Mesenchymal stem cell (in vitro differentiated cells and primary cell): ENCODE results near the gene NFIX.

Experiments used
- DNase-seq: peaks from one replicate; pipeline ENCODE4 v3.0.0-alpha.2; 2013
- H2AFZ ChIP-seq: one replicate; pipeline ENCODE4 v1.6.1; 2013; ENCODE audit warnings: low read depth, mild to moderate bottlenecking, control low read depth, inconsistent platforms, low read length, moderate library complexity
- H2AK5ac ChIP-seq: 2 replicates; pipeline ENCODE4 v1.6.1; 2013; ENCODE audit warnings: low read length, moderate library complexity, mild to moderate bottlenecking, inconsistent platforms; ENCODE audit not compliant: severe bottlenecking
- H2BK120ac ChIP-seq: one replicate; pipeline ENCODE4 v1.6.1; 2013; ENCODE audit warnings: low read depth, mild to moderate bottlenecking, inconsistent platforms, low read length, moderate library complexity
- H2BK12ac ChIP-seq, 2 experiments: one replicate each; pipeline ENCODE4 v1.6.1; 2013; ENCODE audit warnings: inconsistent platforms in 2 of 2, low read length in 2 of 2, mild to moderate bottlenecking in 2 of 2, moderate library complexity in 2 of 2, control low read depth in 1 of 2
- H2BK15ac ChIP-seq: one replicate; pipeline ENCODE4 v1.6.1; 2013; ENCODE audit warnings: mild to moderate bottlenecking, low read depth, inconsistent platforms; ENCODE audit not compliant: poor library complexity, severe bottlenecking
- H2BK5ac ChIP-seq: 2 replicates; pipeline ENCODE4 v1.6.1; 2013; ENCODE audit warnings: low read depth, mild to moderate bottlenecking, low read length, control low read depth, inconsistent platforms; ENCODE audit not compliant: poor library complexity, severe bottlenecking
- H3K14ac ChIP-seq, 2 experiments: one replicate each; pipeline ENCODE4 v1.6.1; 2013; ENCODE audit warnings: inconsistent platforms in 2 of 2, low read length in 2 of 2, control low read depth in 1 of 2, mild to moderate bottlenecking in 1 of 2, moderate library complexity in 1 of 2
- H3K18ac ChIP-seq, 2 experiments: one replicate each; pipeline ENCODE4 v1.6.1; 2013; ENCODE audit warnings: inconsistent platforms in 2 of 2, low read length in 2 of 2, control low read depth in 1 of 2, low read depth in 1 of 2, mild to moderate bottlenecking in 1 of 2
- H3K23ac ChIP-seq, 2 experiments: one replicate each; pipeline ENCODE4 v1.6.1; 2013; ENCODE audit warnings: inconsistent platforms in 2 of 2, low read length in 2 of 2, mild to moderate bottlenecking in 2 of 2, moderate library complexity in 2 of 2, control low read depth in 1 of 2
- H3K27ac ChIP-seq: 2 replicates; pipeline ENCODE4 v1.5.1; 2013; ENCODE audit warnings: mild to moderate bottlenecking, moderate library complexity, low read length, control low read depth, inconsistent platforms; ENCODE audit not compliant: poor library complexity, severe bottlenecking
- H3K27me3 ChIP-seq, 2 experiments: 2 replicates each; pipeline versions ENCODE4 v1.6.1 to v1.7.0; 2013; ENCODE audit warnings: low read length in 2 of 2, mild to moderate bottlenecking in 2 of 2, moderate library complexity in 2 of 2, control low read depth in 1 of 2, inconsistent platforms in 1 of 2; ENCODE audit not compliant: control insufficient read depth in 1 of 2, insufficient read depth in 1 of 2
- H3K36me3 ChIP-seq, 2 experiments: 2 replicates each; pipeline versions ENCODE4 v1.6.1 to v1.7.0; 2013; ENCODE audit warnings: low read length in 2 of 2, control low read depth in 1 of 2, inconsistent platforms in 1 of 2, low read depth in 1 of 2, mild to moderate bottlenecking in 1 of 2; ENCODE audit not compliant: insufficient read depth in 2 of 2, control insufficient read depth in 1 of 2
- H3K4ac ChIP-seq, 2 experiments: one replicate each; pipeline ENCODE4 v1.6.1; 2013; ENCODE audit warnings: inconsistent platforms in 2 of 2, low read length in 2 of 2, mild to moderate bottlenecking in 2 of 2, moderate library complexity in 2 of 2, control low read depth in 1 of 2, low read depth in 1 of 2
- H3K4me1 ChIP-seq: 2 replicates; pipeline ENCODE4 v1.6.1; 2013; ENCODE audit warnings: low read depth, low read length, control low read depth; ENCODE audit not compliant: control insufficient read depth, insufficient read depth
- H3K4me2 ChIP-seq: 2 replicates; pipeline ENCODE4 v1.6.1; 2013; ENCODE audit warnings: low read length, mild to moderate bottlenecking, inconsistent platforms; ENCODE audit not compliant: poor library complexity, severe bottlenecking
- H3K4me3 ChIP-seq, 2 experiments: 2 replicates each; pipeline versions ENCODE4 v1.5.1 to v1.7.0; 2013; ENCODE audit warnings: low read length in 2 of 2, mild to moderate bottlenecking in 2 of 2, control low read depth in 1 of 2, low read depth in 1 of 2; ENCODE audit not compliant: insufficient read depth in 1 of 2
- H3K79me1 ChIP-seq: replicated peaks from 2 replicates; pipeline ENCODE4 v1.6.1; 2013; ENCODE audit warnings: mild to moderate bottlenecking, control low read depth, low read length, inconsistent platforms; ENCODE audit not compliant: poor library complexity, severe bottlenecking
- H3K9ac ChIP-seq: 2 replicates; pipeline ENCODE4 v1.7.0; 2013; ENCODE audit warnings: mild to moderate bottlenecking, low read length, moderate library complexity
- H3K9me3 ChIP-seq: 2 replicates; pipeline ENCODE4 v1.7.0; 2013; ENCODE audit warnings: mild to moderate bottlenecking, low read length; ENCODE audit not compliant: control insufficient read depth
- H4K8ac ChIP-seq: one replicate; pipeline ENCODE4 v1.6.1; 2013; ENCODE audit warnings: inconsistent platforms, mild to moderate bottlenecking, low read length, moderate library complexity
- H4K91ac ChIP-seq: one replicate; pipeline ENCODE4 v1.6.1; 2013; ENCODE audit warnings: mild to moderate bottlenecking, low read length, inconsistent platforms
- WGBS: methylation state at CpG from one replicate; pipeline ENCODE4 v1.1.7; 2013; ENCODE audit warnings: mixed read lengths; 5-methylcytosine and 5-hydroxymethylcytosine counted together

The NFIX gene

GRCh38 chr19:12995596-12996405 is 526 bp downstream of the NFIX start:
- Histone ChIP-seq H3K4me2 (peak overlapping the region; percentile 86), H2BK120ac (no peak overlapping the region), H3K14ac (no peak overlapping the region), H2BK5ac (no peak overlapping the region), H3K27me3 (peaks cover 0 to 37% of the 10 kb centered on the region in 2 experiments), H3K27ac (no peak overlapping the region), H2BK12ac (no peak overlapping the region), H4K91ac (no peak overlapping the region), H3K9me3 (no peaks in the 10 kb centered on the region), H2AK5ac (no peak overlapping the region), H3K4me1 (peaks cover 19% of the 10 kb centered on the region), H3K23ac (peak overlapping the region in 1 of 2 experiments; percentile 14), H2AFZ (peak overlapping the region; percentile 54), H2BK15ac (no peak overlapping the region), H3K79me1 (no peaks in the 10 kb centered on the region), H3K4ac (peak overlapping the region in 1 of 2 experiments; percentile 17), H3K18ac (peak overlapping the region in 1 of 2 experiments; percentile 83), H3K4me3 (peak overlapping the region; percentile 66 to 91), H3K36me3 (peaks cover 11 to 13% of the 10 kb centered on the region in 2 experiments), H4K8ac (peak overlapping the region; percentile 64), H3K9ac (peak overlapping the region; percentile 95)
- peak; percentile 45 for DNase-seq
- WGBS: 2% methylated on average over 61 of the region's 129 CpGs

- Histone ChIP-seq H3K4me2 (peak overlapping the region; percentile 86), H2AFZ (no peak overlapping the region), H3K79me1 (no peaks in the 10 kb centered on the region), H4K91ac (no peak overlapping the region), H3K27me3 (peaks cover 0 to 32% of the 10 kb centered on the region in 2 experiments), H2BK120ac (no peak overlapping the region), H2BK12ac (no peak overlapping the region), H3K36me3 (peaks cover 11 to 16% of the 10 kb centered on the region in 2 experiments), H3K23ac (peak overlapping the region in 1 of 2 experiments; percentile 14), H3K4ac (no peak overlapping the region), H3K9ac (peak overlapping the region; percentile 95), H3K4me1 (peaks cover 19% of the 10 kb centered on the region), H3K27ac (no peak overlapping the region), H2AK5ac (no peak overlapping the region), H4K8ac (peak overlapping the region; percentile 64), H3K18ac (peak overlapping the region in 1 of 2 experiments; percentile 83), H2BK5ac (no peak overlapping the region), H3K4me3 (peak overlapping the region; percentile 66 to 91), H2BK15ac (no peak overlapping the region), H3K14ac (no peak overlapping the region), H3K9me3 (no peaks in the 10 kb centered on the region)
- no peak for DNase-seq
- WGBS: 11% methylated on average over 32 of the region's 52 CpGs
Measured at GRCh38 chr19:12996406-12997094, 1.3 kb downstream of the NFIX start.

DNA sequence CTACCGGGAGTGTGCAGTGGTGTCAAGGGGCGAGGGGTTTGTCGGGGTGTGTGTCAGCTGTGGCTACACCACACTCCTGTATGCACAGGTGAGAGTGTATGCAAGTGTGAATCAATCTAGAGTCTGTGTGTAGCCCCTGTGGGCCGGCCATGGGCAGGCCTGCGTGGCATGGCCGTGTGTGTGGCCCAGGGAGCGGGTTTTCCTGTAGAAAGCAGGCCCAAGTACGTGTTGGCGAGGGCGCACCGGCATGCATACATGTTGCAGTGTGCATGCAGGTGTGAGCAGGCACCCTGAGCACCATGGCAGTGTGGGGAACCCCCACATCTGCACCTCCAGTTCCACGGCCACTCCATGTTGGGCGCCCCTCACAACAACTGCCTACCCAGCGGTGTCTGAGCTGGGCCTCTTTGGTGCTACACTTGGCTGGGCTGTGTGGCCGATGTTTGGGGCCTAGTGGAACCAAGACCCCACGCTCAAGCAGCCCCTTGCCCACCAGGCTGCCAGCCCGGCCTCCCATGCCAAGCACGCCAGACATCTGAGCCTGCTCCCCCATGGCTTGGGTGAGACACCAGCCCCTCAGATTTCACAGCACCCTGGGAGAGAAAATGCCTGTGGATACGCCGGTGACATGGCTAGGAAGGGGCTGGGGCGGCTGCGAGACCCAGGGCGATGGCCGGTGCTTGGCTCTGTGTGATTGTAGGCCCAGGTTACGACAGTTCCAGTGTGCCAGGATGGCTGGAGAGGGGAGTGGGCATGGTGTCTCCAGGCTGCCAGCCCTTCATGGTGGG is 2.1 kb downstream of the NFIX start:
- 96% methylated on average over 25 of the region's 25 CpGs for WGBS
- no peaks in the 10 kb centered on the region for H3K9me3 ChIP-seq
- peaks cover 11 to 16% of the 10 kb centered on the region in 2 experiments for H3K36me3 ChIP-seq
- H3K9ac ChIP-seq: peak overlapping the region; percentile 95
- H2BK15ac ChIP-seq: no peak overlapping the region
- no peaks in the 10 kb centered on the region for H3K79me1 ChIP-seq
- no peak overlapping the region for H3K4me2 ChIP-seq
- no peak for DNase-seq
- H3K14ac ChIP-seq: peak overlapping the region in 1 of 2 experiments; percentile 85
- H3K27ac ChIP-seq: no peak overlapping the region
- peaks cover 0 to 32% of the 10 kb centered on the region in 2 experiments for H3K27me3 ChIP-seq
- no peak overlapping the region for H2AFZ ChIP-seq
- no peak overlapping the region for H3K18ac ChIP-seq
- H3K23ac ChIP-seq: peak overlapping the region in 1 of 2 experiments; percentile 43
- H4K91ac ChIP-seq: no peak overlapping the region
- no peak overlapping the region for H2AK5ac ChIP-seq
- H3K4me1 ChIP-seq: peaks cover 19% of the 10 kb centered on the region
- H2BK5ac ChIP-seq: no peak overlapping the region
- no peak overlapping the region for H3K4ac ChIP-seq
- H2BK12ac ChIP-seq: no peak overlapping the region
- H4K8ac ChIP-seq: peak overlapping the region; percentile 29
- peak overlapping the region in 1 of 2 experiments; percentile 91 for H3K4me3 ChIP-seq
- no peak overlapping the region for H2BK120ac ChIP-seq
